Activated T-cell treated with anti-CD3 and anti-CD28 coated beads for 24 hours (primary cell): ENCODE measurements around the gene QRSL1.
"Not testable (repeated sequence)": the region's sequence is repeated elsewhere in the genome, so short reads cannot be mapped to it uniquely, and the experiment has no call there.

ENCODE experiments used
- DNase-seq: peaks from one replicate; pipeline ENCODE4 v3.0.0-alpha.2; 2020; ENCODE audit warnings: low read depth

QRSL1 gene

GRCh38 chr6:106685833-106686232, 56.5 kb downstream of the QRSL1 start:
- no peak for DNase-seq

DNA sequence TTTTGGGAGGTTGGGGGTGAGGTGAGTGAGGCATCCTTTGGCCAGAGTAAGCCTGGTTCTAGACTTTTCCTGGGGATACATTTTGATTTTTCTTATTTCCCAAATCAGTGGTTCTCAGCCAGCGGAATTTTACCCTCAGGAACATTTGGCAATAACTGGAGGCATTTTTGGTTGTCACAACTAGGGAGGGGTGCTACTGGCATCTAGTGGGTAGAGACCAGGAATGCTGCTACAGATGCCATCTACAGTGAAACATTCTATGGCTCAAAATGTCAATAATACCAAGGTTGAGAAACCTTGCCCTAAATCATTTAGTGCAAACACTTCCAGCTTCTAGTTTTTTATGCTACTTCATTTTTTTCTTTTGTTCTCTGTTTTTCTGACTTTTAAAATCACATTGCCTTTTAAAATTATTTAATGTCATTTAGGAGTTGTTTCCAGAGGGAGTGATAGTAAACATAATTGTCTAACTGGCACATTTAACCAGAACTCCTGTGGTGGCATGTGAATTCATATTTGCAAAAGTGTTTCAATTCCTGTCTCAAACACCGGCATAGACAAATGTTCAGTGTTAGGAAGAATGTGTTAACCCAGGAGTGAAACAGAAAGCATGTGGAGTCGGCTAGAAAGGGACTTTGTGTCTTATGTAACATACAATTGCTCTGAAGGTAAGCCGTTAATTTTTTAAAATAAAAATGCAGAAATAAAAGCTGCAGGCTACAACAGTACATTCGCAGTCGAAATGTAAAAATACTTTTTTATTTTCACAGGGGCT, 59.0 kb downstream of the QRSL1 start:
- DNase-seq, result no peak

GRCh38 chr6:106692112-106692818, 62.9 kb downstream of the QRSL1 start:
- DNase-seq, result no peak

DNA sequence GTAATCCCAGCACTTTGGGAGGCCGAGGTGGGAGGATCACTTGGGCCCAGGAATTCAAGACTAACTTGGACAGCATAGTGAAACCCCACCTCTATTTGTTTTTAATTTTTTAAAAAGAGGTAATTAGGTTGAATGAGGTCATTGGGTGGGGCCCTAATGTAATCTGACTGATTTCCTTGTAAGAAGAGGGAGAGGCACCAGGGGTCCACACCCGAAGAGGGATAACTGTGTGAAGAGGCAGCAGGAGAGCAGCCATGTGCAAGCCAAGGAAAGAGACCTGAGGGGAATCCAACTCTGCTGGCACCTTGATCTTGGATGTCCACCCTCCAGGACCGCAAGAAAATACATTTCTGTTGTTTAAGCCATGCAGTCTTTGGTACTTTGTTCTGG, 63.4 kb downstream of the QRSL1 start:
- DNase-seq, result no peak

- no peak for DNase-seq
These were observed 64.0 kb downstream of the QRSL1 start for GRCh38 chr6:106693418-106693817.

GRCh38 chr6:106694343-106694742, 65.0 kb downstream of the QRSL1 start:
- DNase-seq, result no peak

GRCh38 chr6:106700581-106700980, 71.2 kb downstream of the QRSL1 start:
- DNase-seq, result no peak

DNA sequence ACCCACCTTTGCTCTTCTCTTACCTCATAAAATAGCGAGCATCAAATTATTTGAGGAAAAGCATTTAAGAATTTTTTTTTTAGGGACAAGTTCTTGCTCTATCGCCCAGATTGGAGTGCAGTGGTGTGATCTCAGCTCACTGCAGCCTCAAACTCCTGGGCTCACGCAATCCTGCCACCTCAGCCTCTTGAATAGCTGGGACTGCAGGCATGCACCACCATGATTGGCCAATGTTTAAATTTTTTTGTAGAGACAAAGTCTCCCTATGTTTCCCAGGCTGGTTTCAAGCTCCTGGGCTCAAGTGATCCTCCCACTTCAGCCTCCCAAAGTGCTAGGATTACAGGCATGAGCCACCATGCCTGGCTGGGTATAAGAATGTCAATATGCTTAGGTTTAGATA, 71.8 kb downstream of the QRSL1 start:
- DNase-seq, result not testable (repeated sequence)

DNA sequence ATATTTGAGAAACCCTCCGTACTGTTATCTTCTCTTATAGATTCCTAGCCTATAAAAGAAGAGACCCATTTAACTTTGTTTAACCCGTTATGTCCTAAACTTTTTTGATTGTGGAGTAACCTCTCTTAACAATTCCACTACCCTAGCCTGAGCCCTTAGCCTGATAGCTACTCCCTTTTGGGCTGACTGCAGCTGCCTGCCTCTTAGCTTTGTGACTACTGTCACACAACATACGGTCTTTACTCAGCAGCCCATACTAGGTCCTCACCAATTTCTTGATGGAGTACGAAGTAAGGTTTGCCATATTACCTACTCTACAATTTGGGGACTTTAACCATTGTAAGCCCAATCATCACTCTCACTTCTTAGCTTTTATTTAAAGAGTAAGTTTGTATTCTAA, 72.7 kb downstream of the QRSL1 start:
- no peak for DNase-seq

- no peak for DNase-seq
These were observed 73.2 kb downstream of the QRSL1 start for GRCh38 chr6:106702451-106703110.

DNA sequence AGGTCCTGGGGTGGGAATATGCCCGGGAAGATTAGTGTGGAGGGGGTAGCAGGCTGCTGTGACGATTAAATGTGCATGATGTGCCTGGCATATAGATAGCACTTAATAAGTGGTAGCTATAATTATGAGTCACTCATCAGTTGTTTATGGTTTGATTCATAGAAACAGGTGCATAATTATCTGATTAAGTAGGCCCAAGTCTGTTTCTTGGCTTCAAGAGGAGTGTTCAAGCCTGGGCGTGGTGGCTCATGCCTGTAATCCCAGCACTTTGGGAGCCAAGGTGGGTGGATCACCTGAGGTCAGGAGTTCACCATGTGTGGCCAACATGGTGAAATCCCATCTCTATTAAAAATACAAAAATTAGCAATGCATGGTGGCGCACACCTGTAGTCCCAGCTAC, 74.9 kb downstream of the QRSL1 start:
- DNase-seq, result no peak

DNA sequence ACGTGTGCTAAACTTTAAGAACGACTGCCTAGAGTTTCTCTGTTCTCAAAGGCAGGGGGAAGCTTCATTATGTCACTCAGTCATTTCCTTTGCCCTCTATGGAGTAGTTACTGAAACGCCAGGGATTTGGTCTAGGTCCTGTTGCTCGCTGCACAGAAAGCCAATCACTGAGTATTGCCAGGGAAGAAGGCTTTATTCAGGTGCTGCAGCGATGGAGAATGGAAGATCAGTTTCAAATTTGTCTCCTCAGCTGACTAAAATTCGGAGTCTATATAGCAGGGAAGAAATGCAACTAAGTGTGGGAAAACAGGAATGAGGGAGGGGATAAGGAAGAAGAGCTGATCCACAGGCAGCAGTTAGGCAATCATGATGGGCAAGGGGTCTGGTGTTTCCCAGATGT, 75.8 kb downstream of the QRSL1 start:
- DNase-seq, result no peak

DNA sequence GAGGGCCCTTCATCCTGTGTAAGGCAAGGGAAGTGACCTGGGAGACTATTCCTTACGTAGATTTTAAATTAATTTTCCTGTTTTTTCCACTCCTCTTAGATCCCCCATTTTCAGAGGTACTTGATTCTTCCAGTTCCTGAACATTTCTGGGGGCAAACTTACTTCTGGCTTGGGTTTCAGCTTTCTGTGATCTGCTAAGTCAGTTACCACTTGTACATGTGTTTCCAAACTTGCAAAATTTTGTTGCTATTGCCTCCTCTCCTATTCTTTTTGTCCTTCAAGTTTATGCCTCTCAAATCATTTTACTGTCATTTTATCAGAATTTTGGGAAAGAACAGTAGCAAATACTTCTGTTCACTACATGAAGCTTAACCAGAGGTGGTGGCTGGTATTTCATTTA, 81.2 kb downstream of the QRSL1 start:
- no peak for DNase-seq

DNA sequence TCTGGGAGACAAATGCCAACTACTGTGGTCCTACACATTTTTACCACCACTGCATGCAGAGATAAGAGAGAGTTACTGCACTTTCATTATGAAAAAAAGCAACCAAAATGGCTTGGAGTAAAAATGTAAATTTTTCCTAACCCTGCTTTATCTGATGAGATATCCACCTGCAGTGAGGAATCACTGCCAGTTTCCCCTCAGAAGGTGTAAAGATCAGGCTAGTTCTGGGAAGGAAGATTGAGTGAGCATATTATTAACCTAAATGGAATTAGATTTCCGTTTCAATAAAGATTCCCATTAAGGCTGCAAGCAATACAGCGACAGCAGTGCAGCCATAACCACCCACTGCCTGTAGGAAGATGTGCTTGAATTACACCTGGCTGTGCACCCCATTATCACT, 84.9 kb downstream of the QRSL1 start:
- DNase-seq, result no peak

- DNase-seq, result no peak
These were observed 86.5 kb downstream of the QRSL1 start for GRCh38 chr6:106715922-106716321.

GRCh38 chr6:106716966-106717365, 87.6 kb downstream of the QRSL1 start:
- no peak for DNase-seq
